Measurements from ENCODE around the gene ADGRV1. TPM values are rescaled to one million over a fixed set of nuclear protein-coding genes. Genes with fewer than 3 reads are reported as not detected.

ADGRV1 gene
- total RNA-seq, 4 donors from 2014 or later: 0.08 to 0.87 (median 0.41) TPM

DNA sequence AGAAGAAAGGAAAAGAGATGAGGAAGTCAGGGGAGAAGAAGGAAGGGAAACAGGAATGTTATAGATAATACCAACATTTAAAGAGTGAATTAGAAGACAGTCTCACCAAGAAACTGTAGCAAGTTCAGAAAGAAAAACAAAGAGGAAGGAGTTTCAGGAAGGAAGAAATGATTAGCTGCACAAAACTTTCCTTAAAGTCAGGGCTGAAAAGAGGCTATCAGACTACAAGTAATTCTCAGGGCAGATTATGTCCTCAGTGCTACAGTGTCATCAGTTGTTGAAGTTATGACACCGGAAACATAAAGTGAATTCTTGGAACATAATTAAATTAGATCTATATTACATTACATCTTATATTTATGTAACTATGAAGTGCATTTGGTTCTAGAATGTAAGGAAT, 597.6 kb downstream of the ADGRV1 start:
- 89 to 95% methylated on average over 1 of the region's 1 CpG for WGBS, 2 donors (ENCODE audit: low coverage in 1 of 2)
- Histone ChIP-seq H3K4me3 (no peak overlapping the region), H3K27me3 (no peaks in the 10 kb centered on the region), H3K36me3 (no peaks in the 10 kb centered on the region), H3K4me1 (peaks cover 0 to 21% (median 0%) of the 10 kb centered on the region in 3 donors), H3K9me3 (no peaks in the 10 kb centered on the region), H3K27ac (peak overlapping the region in 1 of 4 donors; percentile 21)
- no peak for ATAC-seq
- TF ChIP-seq POLR2A (IDR thresholded peaks at IDR 0.05) (no peak), EP300 (IDR thresholded peaks at IDR 0.05) (no peak), POLR2AphosphoS5 (IDR thresholded peaks at IDR 0.05) (no peak)
- TF ChIP-seq, protein P1, sequence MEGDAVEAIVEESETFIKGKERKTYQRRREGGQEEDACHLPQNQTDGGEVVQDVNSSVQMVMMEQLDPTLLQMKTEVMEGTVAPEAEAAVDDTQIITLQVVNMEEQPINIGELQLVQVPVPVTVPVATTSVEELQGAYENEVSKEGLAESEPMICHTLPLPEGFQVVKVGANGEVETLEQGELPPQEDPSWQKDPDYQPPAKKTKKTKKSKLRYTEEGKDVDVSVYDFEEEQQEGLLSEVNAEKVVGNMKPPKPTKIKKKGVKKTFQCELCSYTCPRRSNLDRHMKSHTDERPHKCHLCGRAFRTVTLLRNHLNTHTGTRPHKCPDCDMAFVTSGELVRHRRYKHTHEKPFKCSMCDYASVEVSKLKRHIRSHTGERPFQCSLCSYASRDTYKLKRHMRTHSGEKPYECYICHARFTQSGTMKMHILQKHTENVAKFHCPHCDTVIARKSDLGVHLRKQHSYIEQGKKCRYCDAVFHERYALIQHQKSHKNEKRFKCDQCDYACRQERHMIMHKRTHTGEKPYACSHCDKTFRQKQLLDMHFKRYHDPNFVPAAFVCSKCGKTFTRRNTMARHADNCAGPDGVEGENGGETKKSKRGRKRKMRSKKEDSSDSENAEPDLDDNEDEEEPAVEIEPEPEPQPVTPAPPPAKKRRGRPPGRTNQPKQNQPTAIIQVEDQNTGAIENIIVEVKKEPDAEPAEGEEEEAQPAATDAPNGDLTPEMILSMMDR (IDR thresholded peaks at IDR 0.05): no peak

GRCh38 chr5:91158011-91158410, 599.4 kb downstream of the ADGRV1 start:
- H3K4me1 ChIP-seq: peaks cover 5 to 18% (median 10%) of the 10 kb centered on the region in 3 donors
- ATAC-seq: no peak
- H3K36me3 ChIP-seq: no peaks in the 10 kb centered on the region
- no peaks in the 10 kb centered on the region for H3K9me3 ChIP-seq
- H3K27ac ChIP-seq: no peak overlapping the region
- TF ChIP-seq, protein P1 (IDR thresholded peaks at IDR 0.05): no peak
- TF ChIP-seq EP300 (IDR thresholded peaks at IDR 0.05): no peak
- TF ChIP-seq POLR2AphosphoS5 (IDR thresholded peaks at IDR 0.05): no peak
- TF ChIP-seq POLR2A (IDR thresholded peaks at IDR 0.05): no peak
- 100% methylated on average over 1 of the region's 1 CpG for WGBS, 2 donors (ENCODE audit: low coverage in 1 of 2)
- H3K4me3 ChIP-seq: no peak overlapping the region
- H3K27me3 ChIP-seq: no peaks in the 10 kb centered on the region

- no peak for ATAC-seq
- Histone ChIP-seq H3K27me3 (no peaks in the 10 kb centered on the region), H3K4me1 (peaks cover 12 to 31% (median 19%) of the 10 kb centered on the region in 3 donors), H3K36me3 (no peaks in the 10 kb centered on the region), H3K9me3 (no peaks in the 10 kb centered on the region), H3K27ac (no peak overlapping the region), H3K4me3 (no peak overlapping the region)
- WGBS, 2 donors (ENCODE audit: low coverage in 1 of 2): 80 to 100% methylated on average over 1 of the region's 1 CpG
- TF ChIP-seq EP300 (IDR thresholded peaks at IDR 0.05) (no peak), POLR2A (IDR thresholded peaks at IDR 0.05) (no peak), POLR2AphosphoS5 (IDR thresholded peaks at IDR 0.05) (no peak)
- TF ChIP-seq, protein P1 (IDR thresholded peaks at IDR 0.05): no peak
These were observed 601.0 kb downstream of the ADGRV1 start for GRCh38 chr5:91159647-91160046.

GRCh38 chr5:91160714-91161285, 602.2 kb downstream of the ADGRV1 start:
- Histone ChIP-seq H3K9me3 (no peaks in the 10 kb centered on the region), H3K4me1 (peaks cover 12 to 42% (median 23%) of the 10 kb centered on the region in 3 donors), H3K4me3 (no peak overlapping the region), H3K27ac (no peak overlapping the region), H3K36me3 (no peaks in the 10 kb centered on the region), H3K27me3 (no peaks in the 10 kb centered on the region)
- 79 to 97% methylated on average over 2 to 3 of the region's 5 CpGs for WGBS, 2 donors (ENCODE audit: low coverage in 1 of 2)
- TF ChIP-seq, protein P1 (IDR thresholded peaks at IDR 0.05): no peak
- TF ChIP-seq POLR2AphosphoS5 (IDR thresholded peaks at IDR 0.05) (no peak), EP300 (IDR thresholded peaks at IDR 0.05) (no peak), POLR2A (IDR thresholded peaks at IDR 0.05) (no peak)
- ATAC-seq: no peak
